SJSA1 (cell line): ENCODE measurements around the gene GRIPAP1. TPM values are rescaled to one million over a fixed set of nuclear protein-coding genes. Genes with fewer than 3 reads are reported as not detected.

Source experiments
- DNase-seq, 2 experiments: peaks; one replicate each; pipeline ENCODE4 v3.0.0-alpha.2; 2015 to 2020; ENCODE audit warnings: low spot score in 2 of 2, low read depth in 1 of 2
- H3K27ac ChIP-seq: fragments of 250-450 bp; sonication (Bioruptor Pico); 2 replicates; pipeline ENCODE4 v1.5.1; 2020; ENCODE audit warnings: mild to moderate bottlenecking, moderate library complexity
- H3K27me3 ChIP-seq: fragments of 250-450 bp; sonication (Bioruptor Pico); replicated peaks from 2 replicates; pipeline ENCODE4 v1.5.1; 2020; ENCODE audit warnings: mild to moderate bottlenecking, moderate library complexity
- H3K36me3 ChIP-seq: fragments of 250-450 bp; sonication (Bioruptor Pico); 2 replicates; pipeline ENCODE4 v1.5.1; 2020; ENCODE audit warnings: mild to moderate bottlenecking
- H3K4me1 ChIP-seq: fragments of 250-450 bp; sonication (Bioruptor Pico); replicated peaks from 2 replicates; pipeline ENCODE4 v1.6.1; 2021; ENCODE audit warnings: mild to moderate bottlenecking
- H3K4me3 ChIP-seq: fragments of 250-450 bp; sonication (Bioruptor Pico); 2 replicates; pipeline ENCODE4 v1.5.1; 2020; ENCODE audit warnings: mild to moderate bottlenecking
- H3K9me3 ChIP-seq: fragments of 250-450 bp; sonication (Bioruptor Pico); replicated peaks from 2 replicates; pipeline ENCODE4 v1.5.1; 2020; ENCODE audit warnings: mild to moderate bottlenecking
- total RNA-seq: library from RNA; depleted of rRNA; stranded (reverse); fragments of >200 nt; shearing (Covaris generic); gene quantifications from 2 replicates; pipeline ENCODE4 v1.2.3, GENCODE V29; 2014

The GRIPAP1 gene
- total RNA-seq, 1 experiment from 2014 or later, result 19.5 TPM

DNA sequence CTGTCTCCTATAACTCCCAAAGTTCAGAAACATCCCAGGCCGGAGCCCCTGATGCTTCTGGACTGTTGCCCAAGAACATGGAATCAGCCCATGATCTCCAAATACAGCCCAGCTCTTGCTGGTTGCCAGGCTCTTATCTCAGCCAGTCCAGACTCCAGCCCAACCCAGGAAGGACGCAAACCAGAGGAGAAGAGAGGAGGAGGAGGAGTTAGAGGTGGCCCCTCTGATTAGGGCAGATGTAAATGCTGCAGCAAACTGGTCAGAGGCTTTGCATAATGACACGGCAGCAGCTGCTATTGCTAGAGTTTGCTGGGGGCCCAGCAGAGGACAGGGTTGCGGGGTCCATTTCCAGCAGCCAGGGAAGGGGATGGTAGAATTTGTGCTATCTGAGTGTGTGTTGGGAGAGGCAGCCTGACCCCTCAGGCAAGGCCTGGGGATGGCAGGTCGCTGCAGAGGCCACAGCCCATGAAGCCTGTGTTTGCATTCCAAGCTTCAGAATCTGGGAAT is 40.4 kb downstream of the GRIPAP1 start:
- Histone ChIP-seq H3K4me3 (no peak overlapping the region), H3K27ac (no peak overlapping the region), H3K9me3 (no peaks in the 10 kb centered on the region), H3K36me3 (0 out of 2 replicates have a peak, but pooled peaks cover 5% of the 10 kb centered on the region), H3K27me3 (no peaks in the 10 kb centered on the region), H3K4me1 (peaks cover 5% of the 10 kb centered on the region)
- no peak for DNase-seq

DNA sequence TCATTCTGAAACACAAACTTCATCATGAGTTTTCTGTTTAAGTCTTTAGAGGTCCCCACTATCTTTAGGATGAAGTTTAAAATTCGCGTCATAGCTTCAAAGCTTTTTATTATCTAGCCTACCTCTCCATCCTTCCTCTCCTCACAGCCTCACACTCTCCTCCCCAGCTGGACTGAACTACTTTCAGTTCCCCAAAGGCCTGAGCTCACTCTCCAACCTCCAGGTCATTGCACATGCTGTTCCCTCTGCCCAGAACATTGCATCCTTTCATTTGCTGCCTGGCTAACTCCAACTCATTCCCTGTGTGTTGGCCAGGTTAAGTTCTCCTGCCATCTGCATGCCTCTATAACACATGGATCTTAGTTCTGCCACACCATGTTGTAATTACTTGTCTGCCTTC is 41.8 kb downstream of the GRIPAP1 start:
- Histone ChIP-seq H3K4me1 (peaks cover 5% of the 10 kb centered on the region), H3K36me3 (peaks cover 11% of the 10 kb centered on the region), H3K27ac (no peak overlapping the region), H3K4me3 (no peak overlapping the region), H3K27me3 (no peaks in the 10 kb centered on the region), H3K9me3 (no peaks in the 10 kb centered on the region)
- DNase-seq, result no peak

DNA sequence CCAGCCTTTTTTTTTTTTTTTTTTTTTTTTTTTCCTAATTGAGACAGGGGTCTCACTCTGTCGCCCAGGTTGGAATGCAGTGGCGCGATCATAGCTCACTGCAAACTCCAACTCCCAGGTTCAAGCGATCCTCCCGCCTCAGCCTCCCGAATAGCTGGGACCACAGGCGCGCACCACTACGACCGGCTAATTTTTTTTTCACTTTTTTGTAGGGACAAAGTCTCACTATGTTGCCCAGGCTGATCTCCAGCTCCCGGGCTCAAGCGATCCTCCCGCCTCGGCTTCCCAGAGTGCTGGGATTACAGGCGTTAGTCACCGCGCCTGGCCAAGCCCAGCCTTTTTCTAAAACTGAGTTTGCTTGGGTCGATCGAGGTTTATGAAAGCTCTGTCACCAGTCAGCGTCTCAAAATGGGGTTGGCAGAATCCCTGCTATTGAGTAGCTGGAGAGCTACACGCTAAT is 43.4 kb downstream of the GRIPAP1 start:
- peaks cover 16% of the 10 kb centered on the region for H3K36me3 ChIP-seq
- peak in 1 of 2 experiments; percentile 49 for DNase-seq
- peaks cover 5% of the 10 kb centered on the region for H3K4me1 ChIP-seq
- H3K9me3 ChIP-seq, result no peaks in the 10 kb centered on the region
- H3K4me3 ChIP-seq, result peak overlapping the region; percentile 57
- H3K27me3 ChIP-seq, result no peaks in the 10 kb centered on the region
- H3K27ac ChIP-seq, result peak overlapping the region; percentile 98

DNA sequence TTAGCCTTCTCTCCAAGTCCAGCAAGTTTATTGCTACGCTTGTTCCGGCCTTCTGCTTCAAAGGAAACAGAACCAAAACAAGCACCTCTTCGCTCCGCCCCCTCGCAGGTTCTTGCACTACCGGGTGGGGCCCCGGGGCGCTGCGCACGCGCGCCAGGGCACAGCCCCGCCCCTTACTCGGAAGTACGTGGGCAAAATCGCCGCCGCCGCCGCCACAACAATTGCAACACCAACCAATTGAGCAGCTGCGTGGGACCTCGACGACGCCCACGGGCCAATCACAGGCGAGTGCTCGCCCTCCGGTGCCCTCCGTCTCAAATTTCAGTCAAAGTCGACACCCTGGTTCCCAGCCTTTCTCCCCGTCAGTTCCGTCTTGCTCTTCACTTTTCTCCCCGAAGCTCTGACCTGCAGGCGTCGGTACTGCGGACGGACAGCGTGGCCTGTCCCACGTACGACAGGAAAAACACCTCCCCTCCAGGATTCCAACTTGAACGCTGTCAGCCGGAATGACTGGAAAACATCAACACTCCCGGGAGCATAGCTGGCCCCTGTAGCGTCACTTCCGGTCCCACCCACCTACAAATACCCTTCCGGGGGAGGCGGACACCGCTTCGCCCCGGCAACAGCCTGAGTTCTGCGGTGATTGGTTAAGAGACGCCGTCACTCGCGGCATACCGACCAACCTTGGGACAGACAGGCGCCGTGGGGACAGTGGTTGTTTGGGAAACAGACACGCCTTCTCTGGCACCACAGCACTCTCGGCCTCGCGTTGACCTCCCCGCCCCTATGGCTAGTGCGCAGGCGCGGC is 44.0 kb downstream of the GRIPAP1 start:
- no peaks in the 10 kb centered on the region for H3K9me3 ChIP-seq
- H3K27ac ChIP-seq, result peak overlapping the region; percentile 98
- DNase-seq, result peak; percentile 96
- peaks cover 5% of the 10 kb centered on the region for H3K4me1 ChIP-seq
- no peaks in the 10 kb centered on the region for H3K27me3 ChIP-seq
- H3K4me3 ChIP-seq, result peak overlapping the region; percentile 57
- peaks cover 16% of the 10 kb centered on the region for H3K36me3 ChIP-seq

DNA sequence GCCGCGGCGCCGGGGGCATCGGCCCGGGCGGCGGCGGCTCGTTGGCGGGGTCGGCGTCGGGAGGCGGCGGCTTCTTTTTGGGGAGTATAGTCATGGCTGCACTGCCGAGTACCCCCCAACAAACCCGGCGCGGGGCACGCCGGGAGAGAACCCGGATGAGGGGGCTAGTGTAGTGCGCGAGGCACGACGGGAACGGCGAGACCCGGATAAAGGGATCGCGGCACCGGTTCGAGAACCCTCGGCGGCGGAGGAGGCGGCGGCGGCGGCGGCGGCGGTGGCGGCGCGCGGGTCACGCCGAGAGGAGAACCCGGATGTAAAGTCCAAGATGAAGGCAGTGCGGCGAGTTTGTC is 44.6 kb downstream of the GRIPAP1 start, which contains the start of gene OTUD5:
OTUD5 (minus strand) TSS at position 131 of the 350 bp plus-strand sequence; CDS start at position 94, 37 bp downstream.
- Histone ChIP-seq H3K9me3 (no peaks in the 10 kb centered on the region), H3K27ac (peak within 1 kb of the TSS; percentile 98), H3K27me3 (no peaks in the 10 kb centered on the region), H3K36me3 (peaks cover 16% of the 10 kb centered on the region), H3K4me1 (peaks cover 5% of the 10 kb centered on the region), H3K4me3 (peak within 1 kb of the TSS; percentile 57)
- DNase-seq, result peak in 1 of 2 experiments; percentile 61

DNA sequence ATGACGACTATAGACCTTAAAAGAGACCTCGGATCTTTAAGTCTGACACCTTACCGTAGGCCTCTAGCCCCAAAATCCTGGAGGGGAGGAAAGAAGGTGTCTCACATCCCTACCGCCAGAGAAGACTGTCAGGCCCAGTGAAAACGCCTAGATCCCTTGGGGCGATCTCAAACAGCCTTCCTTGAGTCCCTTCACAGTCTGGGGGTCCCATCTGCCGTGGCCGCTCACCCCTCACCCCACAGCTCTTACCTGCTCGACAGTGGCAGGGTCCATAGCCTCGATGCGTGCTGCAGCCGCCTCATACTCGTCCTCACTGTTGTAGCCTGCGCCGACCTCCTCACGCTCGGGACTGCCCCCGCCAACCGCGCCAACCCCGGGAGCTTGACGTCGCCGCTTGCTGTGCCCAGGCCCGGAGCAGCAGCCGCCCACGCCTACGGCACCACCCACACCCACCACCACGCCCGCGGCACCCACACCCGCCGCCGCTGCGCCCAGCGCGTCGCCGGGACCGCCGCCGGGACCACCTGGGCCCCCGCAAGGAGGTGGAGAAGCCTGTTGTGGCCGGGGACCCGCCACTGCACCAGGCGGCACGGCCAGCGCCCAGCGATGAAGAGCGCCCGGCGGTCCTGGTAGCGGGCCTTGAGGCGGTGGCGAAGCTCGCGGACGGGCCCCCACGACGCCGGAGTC is 45.2 kb downstream of the GRIPAP1 start:
- no peaks in the 10 kb centered on the region for H3K9me3 ChIP-seq
- peak overlapping the region; percentile 57 for H3K4me3 ChIP-seq
- no peak for DNase-seq
- no peaks in the 10 kb centered on the region for H3K27me3 ChIP-seq
- H3K36me3 ChIP-seq, result peaks cover 16% of the 10 kb centered on the region
- H3K27ac ChIP-seq, result peak overlapping the region; percentile 49; the same call in 1 of the 2 replicates
- H3K4me1 ChIP-seq, result peaks cover 5% of the 10 kb centered on the region

DNA sequence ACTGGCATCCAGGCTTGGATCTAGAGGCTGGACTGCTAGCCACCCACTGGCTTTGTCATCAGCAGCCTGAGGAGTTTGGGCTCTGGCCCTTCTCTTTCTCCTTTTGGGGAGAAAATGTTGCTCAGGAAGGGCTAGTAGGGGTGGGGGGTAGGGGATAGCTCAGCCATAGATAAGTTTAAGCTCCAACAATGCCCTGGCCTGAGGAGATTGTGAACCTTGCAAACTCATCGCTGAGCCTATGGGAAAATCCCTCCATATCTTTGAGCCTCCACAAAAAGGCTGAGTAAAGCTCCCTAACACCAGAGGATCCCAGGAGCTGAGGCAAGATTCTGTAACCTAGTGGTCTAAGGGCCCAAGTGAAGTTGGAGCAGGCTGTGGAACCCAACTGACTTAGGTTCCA is 53.5 kb downstream of the GRIPAP1 start:
- H3K4me1 ChIP-seq, result no peaks in the 10 kb centered on the region
- H3K36me3 ChIP-seq, result no peaks in the 10 kb centered on the region
- no peak overlapping the region for H3K27ac ChIP-seq
- no peak for DNase-seq
- no peaks in the 10 kb centered on the region for H3K9me3 ChIP-seq
- no peak overlapping the region for H3K4me3 ChIP-seq
- no peaks in the 10 kb centered on the region for H3K27me3 ChIP-seq

DNA sequence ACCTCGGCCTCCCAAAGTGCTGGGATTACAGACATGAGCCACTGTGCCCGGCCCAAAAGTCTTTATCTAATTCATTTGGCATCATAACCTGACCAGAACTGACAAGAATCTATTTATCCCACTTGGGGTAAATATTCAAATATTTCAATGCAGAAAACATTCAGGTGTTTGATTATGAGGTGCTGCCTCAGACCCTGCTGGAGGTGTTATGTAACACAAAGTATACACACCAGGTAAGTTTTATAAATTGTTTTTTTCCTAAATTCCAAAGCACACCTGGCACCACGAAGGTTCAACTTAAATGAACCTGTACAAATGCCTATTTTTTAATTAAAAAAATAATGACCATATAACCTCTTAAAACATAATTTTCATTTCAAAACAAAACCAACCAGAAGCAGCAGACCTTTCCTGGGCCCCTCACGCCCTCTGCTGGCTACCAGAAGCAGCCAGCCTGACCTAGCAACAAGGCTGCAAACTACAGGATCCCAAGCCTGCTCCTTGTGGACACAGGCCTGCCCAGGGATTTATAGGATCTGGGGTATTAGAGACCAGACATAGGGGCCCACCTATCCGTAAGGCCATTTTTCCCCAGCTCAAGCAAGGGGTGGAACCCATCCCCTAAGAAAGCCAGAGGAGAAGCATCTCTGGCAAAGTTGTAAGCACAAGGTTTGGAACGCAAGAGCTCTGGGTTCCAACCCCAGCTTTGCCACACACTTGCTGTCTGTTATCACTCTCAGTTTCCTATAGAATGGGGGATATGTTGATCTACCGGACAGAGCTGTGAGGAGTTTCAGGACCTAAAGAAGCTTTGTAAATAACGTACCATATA is 56.3 kb downstream of the GRIPAP1 start:
- DNase-seq, result peak in 1 of 2 experiments; percentile 42
- Histone ChIP-seq H3K4me3 (no peak overlapping the region), H3K9me3 (no peaks in the 10 kb centered on the region), H3K27ac (no peak overlapping the region), H3K36me3 (0 out of 2 replicates have a peak, but pooled peaks cover 3% of the 10 kb centered on the region), H3K4me1 (no peaks in the 10 kb centered on the region), H3K27me3 (no peaks in the 10 kb centered on the region)

DNA sequence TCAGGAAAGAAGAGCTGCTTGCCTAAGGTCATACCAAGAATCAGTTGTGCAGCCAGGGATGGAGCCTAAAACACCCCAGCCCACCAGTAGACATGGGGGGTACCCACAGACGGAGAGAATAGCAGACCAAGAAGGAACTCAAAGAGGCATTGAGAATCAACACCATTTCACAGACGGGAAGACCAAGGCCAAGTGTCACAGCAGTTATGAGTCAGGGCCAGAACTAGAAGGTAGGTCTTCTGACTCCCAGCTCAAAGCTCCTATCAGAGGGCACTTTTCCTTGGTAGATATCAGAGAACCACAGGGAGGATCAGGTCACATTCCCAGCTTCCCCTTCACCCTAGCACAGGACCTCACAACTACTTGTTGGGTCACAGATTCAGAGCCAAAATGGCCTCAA is 59.2 kb downstream of the GRIPAP1 start:
- Histone ChIP-seq H3K27me3 (no peaks in the 10 kb centered on the region), H3K9me3 (no peaks in the 10 kb centered on the region), H3K36me3 (0 out of 2 replicates have a peak, but pooled peaks cover 3% of the 10 kb centered on the region), H3K4me1 (no peaks in the 10 kb centered on the region; the same call in 1 of the 2 replicates), H3K27ac (no peak overlapping the region), H3K4me3 (no peak overlapping the region)
- no peak for DNase-seq

DNA sequence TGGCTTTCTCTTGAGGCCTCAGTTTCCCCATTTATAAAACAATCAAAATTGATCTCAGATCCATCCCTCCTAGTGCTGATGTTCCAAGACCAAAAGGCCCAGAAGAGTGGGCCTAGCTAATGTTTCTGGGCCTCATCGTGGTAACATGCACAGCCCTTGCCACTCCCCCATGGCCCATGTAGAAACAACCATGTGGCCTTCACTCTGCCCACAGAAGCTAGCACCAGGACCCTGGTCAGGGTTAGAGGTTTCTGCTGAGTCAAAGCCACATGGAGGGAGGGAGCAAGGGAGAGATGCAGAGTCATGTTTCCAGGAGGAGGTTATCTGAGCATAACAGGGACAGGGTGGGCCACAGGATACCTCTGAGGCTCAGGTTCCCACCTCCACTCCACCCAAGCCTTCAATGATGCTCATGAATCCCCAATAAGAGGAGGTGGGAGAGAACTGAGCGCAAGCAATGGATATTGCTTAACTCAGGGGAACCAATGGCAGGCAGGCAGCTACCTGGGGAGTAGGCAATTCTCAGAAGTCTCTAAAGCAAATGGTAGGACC is 61.6 kb downstream of the GRIPAP1 start:
- Histone ChIP-seq H3K36me3 (0 out of 2 replicates have a peak, but pooled peaks cover 3% of the 10 kb centered on the region), H3K27ac (no peak overlapping the region), H3K4me3 (no peak overlapping the region), H3K27me3 (no peaks in the 10 kb centered on the region), H3K9me3 (no peaks in the 10 kb centered on the region), H3K4me1 (peaks cover 10% of the 10 kb centered on the region)
- DNase-seq, result no peak

DNA sequence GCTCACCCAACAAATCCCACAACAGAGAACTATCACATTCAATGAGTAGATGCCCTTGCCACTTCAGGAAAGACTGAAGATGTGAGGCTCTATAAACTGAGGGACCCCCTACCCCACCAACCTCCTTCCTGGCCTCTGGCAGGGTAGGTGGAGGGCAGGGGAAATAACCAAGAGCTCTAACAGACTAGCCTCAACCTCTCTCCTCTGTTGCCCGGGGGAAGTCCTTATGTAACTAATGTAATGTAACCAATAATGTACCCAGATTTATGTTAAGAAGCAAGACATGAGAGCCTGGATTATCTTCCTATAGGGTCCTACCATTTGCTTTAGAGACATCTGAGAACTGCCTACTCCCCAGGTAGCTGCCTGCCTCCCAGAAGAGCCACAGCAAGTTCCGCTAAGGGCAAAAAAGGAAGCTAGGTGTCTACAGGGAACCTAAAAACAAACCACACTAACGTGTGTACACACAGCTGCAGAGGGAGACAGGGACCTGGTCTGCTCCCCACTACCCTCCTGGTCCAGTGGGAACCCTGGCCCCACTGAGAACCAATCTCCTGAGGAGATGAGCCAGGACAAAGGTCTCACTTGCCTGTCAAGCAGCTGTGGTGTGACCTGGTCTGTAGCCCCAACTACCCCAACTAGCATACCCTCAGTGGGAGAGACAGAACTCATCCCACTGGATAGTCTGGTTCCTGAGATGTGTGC is 62.4 kb downstream of the GRIPAP1 start:
- no peak overlapping the region for H3K4me3 ChIP-seq
- H3K4me1 ChIP-seq, result peaks cover 10% of the 10 kb centered on the region
- H3K9me3 ChIP-seq, result no peaks in the 10 kb centered on the region
- no peak for DNase-seq
- no peaks in the 10 kb centered on the region for H3K27me3 ChIP-seq
- H3K27ac ChIP-seq, result no peak overlapping the region
- H3K36me3 ChIP-seq, result 0 out of 2 replicates have a peak, but pooled peaks cover 3% of the 10 kb centered on the region

DNA sequence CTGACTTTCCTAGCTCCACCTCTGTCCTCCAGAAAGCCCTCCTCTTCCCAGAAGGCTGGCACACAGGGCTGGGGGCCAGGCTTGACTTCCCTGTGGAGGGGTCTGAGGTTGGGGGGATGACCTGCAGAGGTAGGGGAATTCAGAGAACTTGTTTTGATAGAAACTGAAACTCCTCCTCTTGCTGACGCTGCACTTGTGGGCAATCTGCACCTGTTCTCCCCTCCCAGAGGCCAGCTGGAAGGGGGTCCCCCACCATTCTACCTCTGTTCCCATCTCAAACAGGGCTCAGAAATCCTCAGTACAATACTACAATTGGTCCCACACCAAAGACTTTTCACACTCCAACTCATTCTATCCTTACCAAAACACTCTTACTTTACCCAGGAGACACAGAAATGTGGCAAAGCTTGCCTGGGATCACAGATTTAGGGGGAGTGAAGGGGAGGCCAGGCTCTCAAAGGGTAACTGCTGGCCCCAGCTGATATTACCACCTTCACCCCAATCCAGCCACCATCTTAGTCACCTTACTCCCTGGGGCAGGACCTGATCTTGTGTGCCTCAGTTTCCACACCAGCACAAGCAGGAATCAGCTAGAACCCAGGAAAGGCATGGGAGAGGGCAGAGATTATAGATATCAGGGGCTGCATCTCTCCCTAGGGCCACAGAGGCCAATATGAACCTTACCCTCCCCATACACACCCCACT is 63.2 kb downstream of the GRIPAP1 start:
- no peak overlapping the region for H3K27ac ChIP-seq
- H3K4me1 ChIP-seq, result peaks cover 10% of the 10 kb centered on the region
- no peak overlapping the region for H3K4me3 ChIP-seq
- no peaks in the 10 kb centered on the region for H3K27me3 ChIP-seq
- no peak for DNase-seq
- H3K36me3 ChIP-seq, result peaks cover 5% of the 10 kb centered on the region
- no peaks in the 10 kb centered on the region for H3K9me3 ChIP-seq
